Measurements from ENCODE around the gene EBF3.

DNA sequence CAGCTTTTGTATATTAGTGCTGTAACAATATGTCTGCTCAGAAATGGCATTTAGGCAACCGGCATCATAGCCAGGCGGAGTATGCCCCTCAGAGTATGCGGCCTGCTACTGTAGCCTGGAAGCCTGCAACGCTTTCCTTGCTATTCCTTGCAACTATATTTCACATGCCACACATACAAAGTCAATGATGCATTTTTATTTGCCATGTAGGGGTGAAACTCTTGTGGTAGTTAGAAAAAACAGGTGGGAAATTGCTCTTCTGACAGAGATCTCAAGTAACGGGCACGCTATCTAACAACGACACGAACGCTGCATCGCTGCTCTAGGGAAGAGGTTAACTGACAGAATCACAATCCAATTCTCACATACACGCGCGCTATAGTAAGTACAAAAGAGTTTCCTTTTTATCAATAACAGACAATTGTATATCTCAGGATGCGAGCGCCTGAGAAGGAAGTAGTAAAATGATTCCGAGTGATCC, 5.9 kb downstream of the EBF3 start:
- TF ChIP-seq ZNF274 (IDR thresholded peaks at IDR 0.05; ENCODE audit: low read depth, low read length), result no peak
- TF ChIP-seq YY1 (IDR thresholded peaks at IDR 0.05; ENCODE audit: insufficient read depth, insufficient read length), result no peak
- no peak for TF ChIP-seq SUZ12 (IDR thresholded peaks at IDR 0.05; ENCODE audit: extremely low read depth, insufficient read depth, insufficient read length)
